Islet of Langerhans (tissue), 1 donor: Measurements from ENCODE around the gene TMX1.

ENCODE experiments used
- FAIRE-seq: peaks from one replicate; lab custom pipeline; 2011; peaks lifted over from hg19 to GRCh38; lab: Jason Lieb, UNC

Gene TMX1

DNA sequence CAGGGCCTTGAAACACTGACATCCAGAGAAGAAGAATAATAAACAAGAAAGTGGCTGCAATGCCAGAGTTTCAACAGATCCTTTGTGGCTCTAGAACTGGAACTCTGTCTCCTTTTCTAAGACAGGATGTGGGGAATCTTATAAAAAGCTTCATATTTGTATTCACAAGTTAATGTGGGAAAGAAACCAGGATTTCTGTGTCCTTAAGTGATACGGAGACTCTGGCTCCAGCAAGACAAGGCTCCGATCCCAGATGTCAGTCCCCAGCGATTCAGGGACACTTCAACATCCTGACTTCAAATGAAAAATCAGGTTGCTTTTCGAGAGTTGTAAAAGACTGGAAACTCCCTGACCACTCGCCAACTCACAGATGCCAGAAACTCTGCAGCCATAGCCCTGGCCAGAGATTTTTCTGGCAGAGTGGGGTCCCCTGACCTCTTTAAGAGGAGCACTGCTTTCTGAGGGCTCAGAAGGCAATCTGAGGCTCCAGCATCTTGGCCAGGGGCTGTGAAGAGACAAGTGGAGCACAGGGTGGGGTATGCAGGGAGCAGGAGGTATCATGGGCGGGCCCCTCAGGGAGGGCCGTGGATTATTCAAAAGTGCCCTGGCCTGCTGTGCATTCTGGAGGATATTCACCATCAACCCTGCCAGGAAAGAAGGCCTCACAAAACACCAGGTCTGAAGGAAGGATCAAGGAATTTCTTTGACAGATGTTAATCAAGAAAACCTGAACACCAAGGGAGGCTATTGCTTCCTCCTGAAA, 53.3 kb downstream of the TMX1 start:
- FAIRE-seq: no peak

GRCh38 chr14:51293912-51294389, 53.9 kb downstream of the TMX1 start:
- no peak for FAIRE-seq

- FAIRE-seq: no peak
Measured at GRCh38 chr14:51294951-51295525, 55.0 kb downstream of the TMX1 start.

- FAIRE-seq: no peak
Measured at GRCh38 chr14:51295646-51296263, 55.7 kb downstream of the TMX1 start.

GRCh38 chr14:51297066-51297465, 57.0 kb downstream of the TMX1 start:
- FAIRE-seq: no peak

DNA sequence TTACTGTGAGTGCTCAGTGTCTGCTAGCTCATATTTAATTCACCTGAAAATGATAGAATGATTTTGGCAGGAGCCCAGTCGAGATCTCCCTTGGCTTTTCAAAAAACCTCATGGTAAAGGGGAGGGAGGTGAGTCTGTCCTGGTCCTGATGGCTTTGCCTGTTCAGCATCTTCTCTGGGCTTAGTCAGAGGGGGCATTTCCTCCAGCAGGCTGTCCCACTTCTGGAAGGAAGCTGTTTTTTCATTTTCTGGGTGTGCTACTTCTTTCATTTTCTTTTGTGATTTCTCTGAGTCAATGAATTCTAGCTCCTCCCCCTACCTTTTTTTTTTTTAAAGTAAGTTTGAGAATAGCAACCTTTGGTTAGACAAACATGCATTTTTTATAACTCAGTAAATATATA, 58.8 kb downstream of the TMX1 start:
- no peak for FAIRE-seq

DNA sequence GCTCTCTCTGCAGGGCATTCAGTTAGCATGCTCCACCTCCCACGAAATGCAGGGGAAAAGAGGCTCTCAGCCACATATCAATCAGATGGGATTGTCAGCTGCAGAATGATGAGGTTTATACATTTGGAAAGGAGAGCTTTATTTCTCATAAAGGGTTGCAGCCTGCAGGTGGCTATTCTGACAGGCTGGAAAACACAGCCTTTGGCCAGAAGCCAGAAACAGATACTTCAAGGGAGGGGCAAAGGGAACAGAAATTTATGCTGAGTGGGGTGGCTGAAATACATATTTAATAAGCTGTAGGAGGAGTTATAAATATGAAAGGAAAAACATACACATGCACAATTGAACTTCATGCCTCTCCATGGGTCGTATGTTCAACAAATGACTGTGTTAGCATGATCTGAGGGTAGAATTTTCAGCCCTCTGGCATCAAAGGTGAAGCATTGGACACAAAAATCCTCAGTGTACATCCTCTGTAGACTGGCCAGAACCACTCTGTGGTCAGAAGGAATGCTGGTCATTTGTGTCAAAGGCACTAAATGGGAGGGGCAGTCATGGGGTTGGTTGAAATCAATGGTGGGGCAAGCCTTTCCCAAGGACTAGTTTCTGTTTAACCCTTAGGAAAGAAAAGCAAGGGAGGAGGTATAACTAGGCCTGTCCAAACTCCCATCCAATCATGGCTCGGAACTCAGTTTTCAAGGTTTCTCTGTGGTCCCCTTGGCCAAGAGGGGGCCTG, 62.4 kb downstream of the TMX1 start:
- no peak for FAIRE-seq

DNA sequence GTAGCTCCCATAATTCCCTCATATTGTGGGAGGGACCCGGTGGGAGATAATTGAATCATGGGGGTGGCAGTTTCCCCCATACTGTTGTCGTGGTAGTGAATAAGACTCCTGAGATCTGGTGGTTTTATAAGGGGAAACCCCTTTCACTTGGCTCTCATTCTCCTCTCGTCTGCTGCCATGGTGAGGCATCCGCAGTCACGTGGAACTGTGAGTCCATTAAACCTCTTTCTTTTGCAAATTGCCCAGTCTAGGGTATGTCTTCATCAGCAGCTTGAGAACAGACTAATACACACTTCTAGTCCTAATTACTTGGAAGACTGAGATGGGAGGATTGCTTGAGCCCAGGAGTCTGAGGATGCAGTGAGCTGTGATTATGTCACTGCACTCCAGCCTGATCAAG, 64.4 kb downstream of the TMX1 start:
- FAIRE-seq: no peak

DNA sequence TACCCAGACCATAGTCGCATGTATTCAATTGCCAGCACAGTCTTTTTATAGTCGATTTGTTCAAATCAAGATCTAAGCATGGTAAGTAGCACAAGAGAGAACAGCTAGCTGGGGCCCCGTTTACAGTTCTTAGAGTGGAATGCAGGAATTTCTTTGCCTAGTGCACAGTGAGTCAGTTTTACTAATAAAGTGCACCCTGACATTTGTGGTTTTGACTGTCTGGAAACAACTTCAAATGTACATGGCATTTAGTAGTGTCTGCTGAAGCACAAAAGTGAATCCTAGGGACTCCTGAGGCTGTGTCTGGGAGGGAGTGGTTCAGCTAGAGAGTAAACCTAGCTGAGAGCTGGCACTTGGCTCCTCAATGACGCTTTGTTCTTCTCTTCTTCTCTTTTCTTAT, 64.9 kb downstream of the TMX1 start:
- FAIRE-seq: no peak

DNA sequence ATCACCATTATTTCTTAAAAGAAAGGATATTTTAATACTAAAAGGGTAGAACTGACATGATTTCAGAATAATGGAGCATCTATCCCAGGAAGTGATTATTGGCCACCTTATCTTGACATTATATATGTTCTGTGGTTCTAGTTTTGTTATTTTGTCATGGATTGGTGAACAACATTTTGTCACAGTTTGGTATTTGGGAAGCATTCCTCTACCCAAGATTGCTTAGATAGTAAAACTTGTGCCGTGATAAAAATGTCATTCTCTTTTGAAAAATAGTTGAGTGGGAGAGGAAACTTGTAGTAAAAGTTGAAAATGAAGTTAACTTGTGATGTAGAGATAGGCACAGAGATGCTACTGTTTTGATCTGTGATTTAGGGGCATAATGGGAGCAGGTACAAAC, 65.7 kb downstream of the TMX1 start:
- no peak for FAIRE-seq
